Endodermal cell (in vitro differentiated cells): ENCODE data around the gene CUL7. TPM values are rescaled to one million over a fixed set of nuclear protein-coding genes. Genes with fewer than 3 reads are reported as not detected.
A peak's percentile ranks its signal among the peaks of the same experiment; 100 is the strongest.

Experiments
- DNase-seq: peaks from one replicate; pipeline ENCODE4 v3.0.0-alpha.2; 2017
- H3K27ac ChIP-seq: 2 replicates; pipeline ENCODE4 v1.5.1; 2013; ENCODE audit warnings: mild to moderate bottlenecking, low read depth, low read length, moderate library complexity
- H3K27me3 ChIP-seq: 2 replicates; pipeline ENCODE4 v1.6.1; 2013; ENCODE audit warnings: mild to moderate bottlenecking, low read length, moderate library complexity; ENCODE audit not compliant: insufficient read depth, control insufficient read depth, poor library complexity, severe bottlenecking
- H3K36me3 ChIP-seq: 2 replicates; pipeline ENCODE4 v1.7.0; 2013; ENCODE audit warnings: mild to moderate bottlenecking, low read length, moderate library complexity; ENCODE audit not compliant: control insufficient read depth, insufficient read depth
- H3K4me1 ChIP-seq: one replicate; pipeline ENCODE4 v1.7.0; 2013; ENCODE audit warnings: low read length; ENCODE audit not compliant: control insufficient read depth, insufficient read depth
- H3K4me3 ChIP-seq: 2 replicates; pipeline ENCODE4 v1.5.1; 2013; ENCODE audit warnings: mild to moderate bottlenecking, low read length, moderate library complexity
- H3K9ac ChIP-seq: 2 replicates; pipeline ENCODE4 v1.6.1; 2013; ENCODE audit warnings: mild to moderate bottlenecking, low read length, moderate library complexity; ENCODE audit not compliant: poor library complexity, severe bottlenecking; ENCODE audit errors: extremely low read depth
- H3K9me3 ChIP-seq: 2 replicates; pipeline ENCODE4 v1.6.1; 2013; ENCODE audit warnings: mild to moderate bottlenecking, low read length, moderate library complexity; ENCODE audit not compliant: control insufficient read depth
- H3K27ac Mint-ChIP-seq: 2 replicates; pipeline ENCODE4 v1.8.0; 2020; ENCODE audit warnings: mixed read lengths
- H3K27me3 Mint-ChIP-seq: 2 replicates; pipeline ENCODE4 v1.8.0; 2021; ENCODE audit warnings: mild to moderate bottlenecking, mixed read lengths; ENCODE audit not compliant: insufficient read depth
- H3K36me3 Mint-ChIP-seq: 2 replicates; pipeline ENCODE4 v1.8.0; 2020; ENCODE audit warnings: low read depth, mixed read lengths
- H3K4me1 Mint-ChIP-seq: 2 replicates; pipeline ENCODE4 v1.8.0; 2020; ENCODE audit warnings: mixed read lengths
- H3K4me3 Mint-ChIP-seq: 2 replicates; pipeline ENCODE4 v1.8.0; 2020; ENCODE audit warnings: mild to moderate bottlenecking, moderate library complexity, mixed read lengths
- H3K9me3 Mint-ChIP-seq: 2 replicates; pipeline ENCODE4 v1.8.0; 2020; ENCODE audit warnings: mild to moderate bottlenecking, mixed read lengths
- CTCF ChIP-seq: fragments of 200-600 bp; sonication (generic); conservative IDR thresholded peaks from 2 replicates; pipeline ENCODE4 v1.5.0; 2021; ENCODE audit warnings: antibody characterized with exemption, mild to moderate bottlenecking
- WGBS, 2 experiments: methylation state at CpG; one replicate each; pipeline versions ENCODE4 v1.1.5 to v1.1.7; 2013; ENCODE audit warnings: missing lambda C conversion rate in 2 of 2, mixed read lengths in 1 of 2; ENCODE audit not compliant: insufficient coverage in 1 of 2, insufficient read length in 1 of 2; 5-methylcytosine and 5-hydroxymethylcytosine counted together
- total RNA-seq, 2 donors: library from RNA; stranded (reverse); fragmentation: NEBNext Ultra II Directional in 1 of 2; extraction: Animal tissue kit (Norgen Biotek cat#: 25700) in 1 of 2; gene quantifications; 2 replicates in 1 of 2; 3 replicates in 1 of 2; pipeline ENCODE4 v1.2.1, GENCODE V29; 2021

The CUL7 gene
- total RNA-seq, 2 donors from 2014 or later: 39.0 to 51.7 TPM

- DNase-seq: peak; percentile 71
- H3K27me3 ChIP-seq: no peaks in the 10 kb centered on the region
- no peaks in the 10 kb centered on the region for H3K9me3 ChIP-seq
- peak; percentile 83 for TF ChIP-seq CTCF
- Mint-ChIP-seq H3K36me3 (peaks cover 35% of the 10 kb centered on the region), H3K4me3 (no peak overlapping the region), H3K27me3 (no peaks in the 10 kb centered on the region), H3K4me1 (peaks cover 2% of the 10 kb centered on the region), H3K9me3 (no peaks in the 10 kb centered on the region), H3K27ac (peak overlapping the region; percentile 68)
- WGBS, 2 experiments: 54 to 85% methylated on average over 4 to 6 of the region's 6 CpGs
- no peak overlapping the region for H3K27ac ChIP-seq
- H3K9ac ChIP-seq: no peak overlapping the region
- H3K36me3 ChIP-seq: peaks cover 35% of the 10 kb centered on the region
- H3K4me1 ChIP-seq: no peaks in the 10 kb centered on the region
- H3K4me3 ChIP-seq: no peak overlapping the region
These were observed 16.5 kb upstream of the CUL7 start for GRCh38 chr6:43070028-43070632.

- peaks cover 6% of the 10 kb centered on the region for H3K4me1 ChIP-seq
- WGBS, 2 experiments: 93 to 94% methylated on average over 11 to 12 of the region's 12 CpGs
- H3K27ac ChIP-seq: no peak overlapping the region
- no peak overlapping the region for H3K4me3 ChIP-seq
- no peaks in the 10 kb centered on the region for H3K9me3 ChIP-seq
- no peak for DNase-seq
- Mint-ChIP-seq H3K4me3 (no peak overlapping the region), H3K27ac (no peak overlapping the region), H3K9me3 (no peaks in the 10 kb centered on the region), H3K27me3 (no peaks in the 10 kb centered on the region), H3K36me3 (peaks cover 27% of the 10 kb centered on the region), H3K4me1 (peaks cover 24% of the 10 kb centered on the region)
- no peak overlapping the region for H3K9ac ChIP-seq
- peaks cover 26% of the 10 kb centered on the region for H3K36me3 ChIP-seq
- H3K27me3 ChIP-seq: no peaks in the 10 kb centered on the region
- no peak for TF ChIP-seq CTCF
These were observed 9.2 kb upstream of the CUL7 start for GRCh38 chr6:43062818-43063217.

GRCh38 chr6:43061861-43062260 lies 8.2 kb upstream of the CUL7 start:
- no peak overlapping the region for H3K27ac Mint-ChIP-seq
- H3K9ac ChIP-seq: no peak overlapping the region
- H3K27ac ChIP-seq: no peak overlapping the region
- H3K4me1 ChIP-seq: peaks cover 6% of the 10 kb centered on the region
- peaks cover 31% of the 10 kb centered on the region for H3K36me3 ChIP-seq
- H3K4me3 Mint-ChIP-seq: no peak overlapping the region
- peaks cover 24% of the 10 kb centered on the region for H3K4me1 Mint-ChIP-seq
- H3K9me3 ChIP-seq: no peaks in the 10 kb centered on the region
- H3K4me3 ChIP-seq: no peak overlapping the region
- H3K27me3 Mint-ChIP-seq: no peaks in the 10 kb centered on the region
- H3K36me3 Mint-ChIP-seq: peaks cover 28% of the 10 kb centered on the region
- TF ChIP-seq CTCF: no peak
- no peaks in the 10 kb centered on the region for H3K27me3 ChIP-seq
- 62 to 85% methylated on average over 2 of the region's 2 CpGs for WGBS, 2 experiments
- DNase-seq: no peak
- no peaks in the 10 kb centered on the region for H3K9me3 Mint-ChIP-seq
